AG08396 (cell line): Measurements from ENCODE around the gene PCBD1.
"Not testable (repeated sequence)": the region's sequence is repeated elsewhere in the genome, so short reads cannot be mapped to it uniquely, and the experiment has no call there.

Source experiments
- DNase-seq: peaks from one replicate; pipeline ENCODE4 v3.0.0; 2012; ENCODE audit warnings: low spot score, mixed read lengths

The PCBD1 gene

GRCh38 chr10:70863470-70864160, 24.8 kb downstream of the PCBD1 start:
- DNase-seq, result no peak

GRCh38 chr10:70861495-70862197, 26.7 kb downstream of the PCBD1 start:
- DNase-seq, result not testable (repeated sequence)

GRCh38 chr10:70858759-70859158, 29.6 kb downstream of the PCBD1 start:
- DNase-seq, result no peak

- no peak for DNase-seq
Observed at GRCh38 chr10:70856454-70856853, 31.9 kb downstream of the PCBD1 start.

GRCh38 chr10:70853457-70853856, 34.9 kb downstream of the PCBD1 start:
- DNase-seq, result no peak

- DNase-seq, result no peak
Observed at GRCh38 chr10:70853038-70853437, 35.3 kb downstream of the PCBD1 start.

- no peak for DNase-seq
Observed at GRCh38 chr10:70851597-70852475, 36.5 kb downstream of the PCBD1 start.

- DNase-seq, result no peak
Observed at GRCh38 chr10:70850097-70850496, 38.3 kb downstream of the PCBD1 start.

GRCh38 chr10:70849582-70850016, 38.8 kb downstream of the PCBD1 start:
- DNase-seq, result peak; percentile 55

GRCh38 chr10:70847659-70848360, 40.6 kb downstream of the PCBD1 start:
- no peak for DNase-seq

GRCh38 chr10:70846795-70847194, 41.6 kb downstream of the PCBD1 start:
- no peak for DNase-seq

GRCh38 chr10:70845816-70846215, 42.5 kb downstream of the PCBD1 start:
- no peak for DNase-seq

- DNase-seq, result no peak
Observed at GRCh38 chr10:70845256-70845655, 43.1 kb downstream of the PCBD1 start.

- no peak for DNase-seq
Observed at GRCh38 chr10:70843776-70844489, 44.4 kb downstream of the PCBD1 start.

- no peak for DNase-seq
Observed at GRCh38 chr10:70843333-70843732, 45.0 kb downstream of the PCBD1 start.

GRCh38 chr10:70840836-70841235, 47.5 kb downstream of the PCBD1 start:
- DNase-seq, result no peak

GRCh38 chr10:70838270-70838805, 50.0 kb downstream of the PCBD1 start:
- no peak for DNase-seq

- no peak for DNase-seq
Observed at GRCh38 chr10:70837660-70838059, 50.7 kb downstream of the PCBD1 start.

GRCh38 chr10:70836319-70836718, 52.0 kb downstream of the PCBD1 start:
- no peak for DNase-seq

GRCh38 chr10:70834441-70835151, 53.8 kb downstream of the PCBD1 start:
- no peak for DNase-seq
